ENCODE results near the gene BCL7A.

Gene BCL7A

DNA sequence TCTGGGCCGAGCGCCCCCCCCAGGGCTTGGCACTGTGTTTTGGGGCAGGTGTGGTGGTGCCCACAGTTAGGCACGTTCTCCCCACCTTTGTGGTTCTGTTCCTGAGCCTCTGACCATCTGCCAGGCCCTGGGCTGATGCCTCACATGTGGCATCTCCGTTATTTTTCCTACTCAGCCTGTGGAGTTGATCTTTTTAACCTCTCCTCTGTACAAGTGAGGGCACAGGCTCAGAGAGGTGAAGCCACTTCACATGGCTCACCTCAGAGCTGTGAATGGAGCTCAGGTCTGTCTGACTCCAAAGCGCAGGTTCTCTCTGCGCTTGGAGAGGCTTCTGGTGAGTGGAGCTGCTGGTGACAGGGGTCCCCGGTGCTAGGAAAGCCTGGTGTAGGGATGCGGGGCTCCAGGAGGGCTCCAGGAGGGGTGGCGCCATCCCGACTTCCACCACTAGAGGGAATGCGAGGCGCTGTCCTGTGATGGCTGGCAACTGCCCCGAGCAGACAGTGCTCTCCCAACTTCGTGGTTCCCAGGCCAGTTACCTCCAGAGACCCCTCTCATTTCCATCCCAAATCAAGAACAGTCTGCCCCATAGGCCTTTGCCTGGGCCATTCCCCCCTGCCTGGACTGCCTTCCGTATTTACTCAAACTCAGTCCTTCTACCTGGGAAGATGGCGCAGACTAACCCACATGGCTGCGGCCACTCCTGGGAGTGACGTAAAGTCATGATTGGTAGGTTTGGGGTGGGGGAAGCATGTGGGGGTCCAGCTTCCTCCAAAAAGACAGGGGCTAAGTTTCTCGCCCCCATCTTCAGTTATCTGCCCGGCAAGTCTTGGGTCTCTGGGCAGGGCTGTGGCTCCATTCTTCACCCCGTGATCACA, 9.9 kb downstream of the BCL7A start:
- no peaks in the 10 kb centered on the region for H3K9me2 ChIP-seq (replicated peaks; ENCODE audit: insufficient read depth, low read length)
- H3K4me2 ChIP-seq (ENCODE audit: low read depth, low read length) = no peak overlapping the region
- peak; percentile 12 for DNase-seq
- TF ChIP-seq EZH2phosphoT487 (IDR thresholded peaks at IDR 0.05; ENCODE audit: low read length) (no peak), EZH2 (optimal IDR thresholded peaks at IDR 0.05; ENCODE audit: low read depth, low read length) (no peak)
- TF ChIP-seq, protein P1, sequence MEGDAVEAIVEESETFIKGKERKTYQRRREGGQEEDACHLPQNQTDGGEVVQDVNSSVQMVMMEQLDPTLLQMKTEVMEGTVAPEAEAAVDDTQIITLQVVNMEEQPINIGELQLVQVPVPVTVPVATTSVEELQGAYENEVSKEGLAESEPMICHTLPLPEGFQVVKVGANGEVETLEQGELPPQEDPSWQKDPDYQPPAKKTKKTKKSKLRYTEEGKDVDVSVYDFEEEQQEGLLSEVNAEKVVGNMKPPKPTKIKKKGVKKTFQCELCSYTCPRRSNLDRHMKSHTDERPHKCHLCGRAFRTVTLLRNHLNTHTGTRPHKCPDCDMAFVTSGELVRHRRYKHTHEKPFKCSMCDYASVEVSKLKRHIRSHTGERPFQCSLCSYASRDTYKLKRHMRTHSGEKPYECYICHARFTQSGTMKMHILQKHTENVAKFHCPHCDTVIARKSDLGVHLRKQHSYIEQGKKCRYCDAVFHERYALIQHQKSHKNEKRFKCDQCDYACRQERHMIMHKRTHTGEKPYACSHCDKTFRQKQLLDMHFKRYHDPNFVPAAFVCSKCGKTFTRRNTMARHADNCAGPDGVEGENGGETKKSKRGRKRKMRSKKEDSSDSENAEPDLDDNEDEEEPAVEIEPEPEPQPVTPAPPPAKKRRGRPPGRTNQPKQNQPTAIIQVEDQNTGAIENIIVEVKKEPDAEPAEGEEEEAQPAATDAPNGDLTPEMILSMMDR (IDR thresholded peaks at IDR 0.05; ENCODE audit: low read length) = peak; percentile 41
- no peak overlapping the region for H2AFZ ChIP-seq (ENCODE audit: low read length)
- no peak overlapping the region for H3K27ac ChIP-seq (ENCODE audit: low read length)
- no peaks in the 10 kb centered on the region for H4K20me1 ChIP-seq (ENCODE audit: insufficient read depth, low read length)
- H3K4me1 ChIP-seq (ENCODE audit: low read length) = no peaks in the 10 kb centered on the region
- H3K27me3 ChIP-seq (replicated peaks; ENCODE audit: insufficient read depth, low read length) = no peaks in the 10 kb centered on the region
- no peak overlapping the region for H3K4me3 ChIP-seq (ENCODE audit: low read length)
- no peaks in the 10 kb centered on the region for H3F3A ChIP-seq (ENCODE audit: insufficient read depth, low read length)
- H3K36me3 ChIP-seq (replicated peaks; ENCODE audit: insufficient read depth, low read length) = no peaks in the 10 kb centered on the region
- H3K79me2 ChIP-seq (ENCODE audit: low read length) = no peaks in the 10 kb centered on the region
- no peaks in the 10 kb centered on the region for H3K9me3 ChIP-seq (replicated peaks; ENCODE audit: insufficient read depth, low read length)
- H3K9ac ChIP-seq (ENCODE audit: low read length) = no peak overlapping the region

DNA sequence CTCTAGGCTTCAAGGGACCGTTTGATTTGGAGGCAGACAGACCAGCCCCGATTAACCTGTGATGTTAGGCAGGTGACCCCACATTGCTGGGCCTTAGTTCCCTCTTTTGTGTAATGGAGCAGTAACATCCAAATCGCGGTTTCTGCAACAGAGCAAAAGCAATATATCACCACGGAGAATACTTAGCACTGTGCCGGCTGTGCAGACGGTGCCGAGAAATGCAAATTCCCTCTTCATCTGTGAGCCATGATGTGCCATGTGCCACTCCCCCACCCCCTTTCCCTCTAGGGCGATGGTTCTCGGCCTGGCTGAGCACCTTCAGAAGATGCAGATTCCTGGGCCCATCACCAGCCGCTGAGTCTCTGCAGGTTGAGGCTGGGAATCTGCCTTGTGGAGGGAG, 10.9 kb downstream of the BCL7A start:
- TF ChIP-seq, protein P1 (IDR thresholded peaks at IDR 0.05; ENCODE audit: low read length) = no peak
- TF ChIP-seq EZH2 (optimal IDR thresholded peaks at IDR 0.05; ENCODE audit: low read depth, low read length) (no peak), EZH2phosphoT487 (IDR thresholded peaks at IDR 0.05; ENCODE audit: low read length) (no peak)
- Histone ChIP-seq H2AFZ (ENCODE audit: low read length) (no peak overlapping the region), H3K36me3 (replicated peaks; ENCODE audit: insufficient read depth, low read length) (no peaks in the 10 kb centered on the region), H3K27me3 (replicated peaks; ENCODE audit: insufficient read depth, low read length) (no peaks in the 10 kb centered on the region), H3K9ac (ENCODE audit: low read length) (no peak overlapping the region), H3K4me2 (ENCODE audit: low read depth, low read length) (no peak overlapping the region), H3K79me2 (ENCODE audit: low read length) (no peaks in the 10 kb centered on the region), H3K4me3 (ENCODE audit: low read length) (no peak overlapping the region), H4K20me1 (ENCODE audit: insufficient read depth, low read length) (no peaks in the 10 kb centered on the region), H3K9me2 (replicated peaks; ENCODE audit: insufficient read depth, low read length) (no peaks in the 10 kb centered on the region), H3K27ac (ENCODE audit: low read length) (no peak overlapping the region), H3K9me3 (replicated peaks; ENCODE audit: insufficient read depth, low read length) (no peaks in the 10 kb centered on the region), H3K4me1 (ENCODE audit: low read length) (no peaks in the 10 kb centered on the region), H3F3A (ENCODE audit: insufficient read depth, low read length) (no peaks in the 10 kb centered on the region)
- no peak for DNase-seq

GRCh38 chr12:122035292-122035691, 13.6 kb downstream of the BCL7A start:
- Histone ChIP-seq H3K4me3 (ENCODE audit: low read length) (no peak overlapping the region), H4K20me1 (ENCODE audit: insufficient read depth, low read length) (no peaks in the 10 kb centered on the region), H3K36me3 (replicated peaks; ENCODE audit: insufficient read depth, low read length) (no peaks in the 10 kb centered on the region), H3K27ac (ENCODE audit: low read length) (no peak overlapping the region), H3K27me3 (replicated peaks; ENCODE audit: insufficient read depth, low read length) (no peaks in the 10 kb centered on the region), H3K79me2 (ENCODE audit: low read length) (no peaks in the 10 kb centered on the region), H3K9me3 (replicated peaks; ENCODE audit: insufficient read depth, low read length) (no peaks in the 10 kb centered on the region), H3K9me2 (replicated peaks; ENCODE audit: insufficient read depth, low read length) (no peaks in the 10 kb centered on the region), H3K4me2 (ENCODE audit: low read depth, low read length) (no peak overlapping the region), H3K4me1 (ENCODE audit: low read length) (no peaks in the 10 kb centered on the region), H3K9ac (ENCODE audit: low read length) (no peak overlapping the region), H3F3A (ENCODE audit: insufficient read depth, low read length) (no peaks in the 10 kb centered on the region), H2AFZ (ENCODE audit: low read length) (no peak overlapping the region)
- no peak for DNase-seq
- TF ChIP-seq, protein P1 (IDR thresholded peaks at IDR 0.05; ENCODE audit: low read length) = no peak
- TF ChIP-seq EZH2 (optimal IDR thresholded peaks at IDR 0.05; ENCODE audit: low read depth, low read length) (no peak), EZH2phosphoT487 (IDR thresholded peaks at IDR 0.05; ENCODE audit: low read length) (no peak)
